GM13976 (cell line): ENCODE data around the gene SSPN.

Source experiments
- DNase-seq: peaks from one replicate; pipeline ENCODE4 v3.0.0; 2012; ENCODE audit warnings: low spot score
- CTCF ChIP-seq: IDR thresholded peaks from 2 replicates; pipeline ENCODE4 v1.5.1; 2012; ENCODE audit warnings: borderline replicate concordance, mild to moderate bottlenecking; ENCODE audit not compliant: insufficient read depth; ENCODE audit errors: extremely low read depth, missing control alignments, control extremely low read depth
- in situ Hi-C: fragments of 300-500 bp; cut with MboI; formaldehyde crosslinking; loops from one replicate; pipeline ENCODE4 v1.12.0; 2022; ENCODE audit warnings: low sequenced_read_pairs, mixed read lengths, inconsistent platforms; ENCODE audit not compliant: unreplicated experiment

Gene SSPN

GRCh38 chr12:26224657-26225056 is 29.3 kb downstream of the SSPN start:
- no peak for DNase-seq
- in situ Hi-C loops: no loop called here

GRCh38 chr12:26226122-26226521 is 30.7 kb downstream of the SSPN start:
- TF ChIP-seq CTCF: no peak
- no peak for DNase-seq
- in situ Hi-C loops: no loop called here

More at GRCh38 chr12:26224657-26225056, 29.3 kb downstream of the SSPN start:
- TF ChIP-seq CTCF: no peak

GRCh38 chr12:26226629-26227360 is 31.4 kb downstream of the SSPN start:
- peak; percentile 24 for DNase-seq
- in situ Hi-C loops: no loop called here

GRCh38 chr12:26227361-26227745 is 32.0 kb downstream of the SSPN start:
- TF ChIP-seq CTCF: no peak
- DNase-seq: no peak
- in situ Hi-C loops: no loop called here

More at GRCh38 chr12:26226629-26227360, 31.4 kb downstream of the SSPN start:
- no peak for TF ChIP-seq CTCF

- no peak for TF ChIP-seq CTCF
- in situ Hi-C loops: no loop called here
- no peak for DNase-seq
These were observed 34.5 kb downstream of the SSPN start for GRCh38 chr12:26229910-26230309.

- no peak for DNase-seq
- TF ChIP-seq CTCF: no peak
- in situ Hi-C loops: no loop called here
These were observed 36.1 kb downstream of the SSPN start for GRCh38 chr12:26231470-26231869.
